ENCODE results near the gene C9orf78. TPM values are rescaled to one million over a fixed set of nuclear protein-coding genes. Genes with fewer than 3 reads are reported as not detected.

Gene C9orf78
- polyA plus RNA-seq, 1 donor (not counting 4 experiments of a cell fraction or from before 2014, with no cell fraction given): 66.5 TPM

DNA sequence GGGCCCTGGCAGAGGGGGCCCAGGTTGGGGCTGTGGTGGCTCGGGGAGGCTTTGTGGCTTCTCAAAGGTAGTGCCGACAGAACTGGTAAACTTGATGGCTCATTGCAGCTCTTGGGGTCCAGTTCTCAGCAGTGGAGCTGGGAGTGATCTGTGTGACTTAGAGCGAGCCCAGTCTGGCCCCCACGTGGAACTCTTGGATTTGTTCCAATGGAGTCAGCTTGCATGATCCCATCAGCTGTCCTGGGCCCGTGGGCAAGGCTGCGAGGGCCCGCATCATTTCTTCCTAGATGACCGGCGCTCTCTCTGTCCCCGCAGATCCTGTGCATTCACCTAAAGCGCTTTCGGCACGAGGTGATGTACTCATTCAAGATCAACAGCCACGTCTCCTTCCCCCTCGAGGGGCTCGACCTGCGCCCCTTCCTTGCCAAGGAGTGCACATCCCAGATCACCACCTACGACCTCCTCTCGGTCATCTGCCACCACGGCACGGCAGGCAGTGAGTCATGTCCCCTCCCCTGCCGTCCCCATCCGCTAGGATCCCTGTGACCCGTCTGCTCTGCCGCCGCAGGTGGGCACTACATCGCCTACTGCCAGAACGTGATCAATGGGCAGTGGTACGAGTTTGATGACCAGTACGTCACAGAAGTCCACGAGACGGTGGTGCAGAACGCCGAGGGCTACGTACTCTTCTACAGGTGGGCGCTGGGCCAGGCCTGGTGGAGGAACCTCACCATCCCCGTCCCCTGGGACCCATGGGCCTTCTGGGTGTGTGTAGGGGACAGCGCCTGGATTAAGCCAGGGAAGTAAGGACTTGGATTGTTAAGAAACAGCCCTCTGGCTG lies 39.4 kb upstream of the C9orf78 start:
- Histone ChIP-seq H3K4me3 (ENCODE audit: control insufficient read depth in 2 of 3, extremely low read depth in 1 of 3, insufficient read depth in 2 of 3, low read depth in 1 of 3, low read length in 3 of 3) (no peak overlapping the region), H3K9ac (ENCODE audit: control insufficient read depth, extremely low read depth, insufficient read depth, low read length) (no peak overlapping the region), H3K9me1 (ENCODE audit: control insufficient read depth, extremely low read depth, insufficient read depth, low read length) (no peaks in the 10 kb centered on the region), H3K9me3 (ENCODE audit: control insufficient read depth, low read depth, low read length) (no peaks in the 10 kb centered on the region), H4K20me1 (ENCODE audit: control insufficient read depth, extremely low read depth, insufficient read depth, low read length) (no peaks in the 10 kb centered on the region), H3K4me2 (ENCODE audit: control insufficient read depth, extremely low read depth, insufficient read depth, low read depth, low read length) (no peak overlapping the region), H3K36me3 (ENCODE audit: control insufficient read depth in 2 of 2, extremely low read depth in 1 of 2, insufficient read depth in 2 of 2, low read length in 2 of 2) (peaks cover 0 to 22% of the 10 kb centered on the region in 2 experiments), H3K4me1 (ENCODE audit: control insufficient read depth, extremely low read depth, insufficient read depth, low read length) (no peaks in the 10 kb centered on the region), H3K79me2 (ENCODE audit: control insufficient read depth, insufficient read depth, low read length) (no peaks in the 10 kb centered on the region), H3K27me3 (ENCODE audit: control insufficient read depth, extremely low read depth, insufficient read depth, low read length) (no peaks in the 10 kb centered on the region), H3K27ac (ENCODE audit: control insufficient read depth, insufficient read depth, low read length) (no peak overlapping the region), H2AFZ (ENCODE audit: control insufficient read depth, low read length) (no peak overlapping the region)
- DNase-seq (ENCODE audit: low read depth, low spot score): no peak
- no peak for FAIRE-seq
- dilution Hi-C loops (cut with MboI; ENCODE audit: extremely low pct_ligation_motif_present, low sequenced_read_pairs): no loop called here
- no peak for TF ChIP-seq EZH2 (IDR thresholded peaks at IDR 0.05; ENCODE audit: low read length)
- TF ChIP-seq, protein P1, sequence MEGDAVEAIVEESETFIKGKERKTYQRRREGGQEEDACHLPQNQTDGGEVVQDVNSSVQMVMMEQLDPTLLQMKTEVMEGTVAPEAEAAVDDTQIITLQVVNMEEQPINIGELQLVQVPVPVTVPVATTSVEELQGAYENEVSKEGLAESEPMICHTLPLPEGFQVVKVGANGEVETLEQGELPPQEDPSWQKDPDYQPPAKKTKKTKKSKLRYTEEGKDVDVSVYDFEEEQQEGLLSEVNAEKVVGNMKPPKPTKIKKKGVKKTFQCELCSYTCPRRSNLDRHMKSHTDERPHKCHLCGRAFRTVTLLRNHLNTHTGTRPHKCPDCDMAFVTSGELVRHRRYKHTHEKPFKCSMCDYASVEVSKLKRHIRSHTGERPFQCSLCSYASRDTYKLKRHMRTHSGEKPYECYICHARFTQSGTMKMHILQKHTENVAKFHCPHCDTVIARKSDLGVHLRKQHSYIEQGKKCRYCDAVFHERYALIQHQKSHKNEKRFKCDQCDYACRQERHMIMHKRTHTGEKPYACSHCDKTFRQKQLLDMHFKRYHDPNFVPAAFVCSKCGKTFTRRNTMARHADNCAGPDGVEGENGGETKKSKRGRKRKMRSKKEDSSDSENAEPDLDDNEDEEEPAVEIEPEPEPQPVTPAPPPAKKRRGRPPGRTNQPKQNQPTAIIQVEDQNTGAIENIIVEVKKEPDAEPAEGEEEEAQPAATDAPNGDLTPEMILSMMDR (optimal IDR thresholded peaks at IDR 0.05 in 1 of 3, IDR thresholded peaks at IDR 0.05 in 1 of 3, conservative IDR thresholded peaks at IDR 0.05 in 1 of 3; ENCODE audit: extremely low read depth in 1 of 3, insufficient read depth in 2 of 3, low read length in 3 of 3): no peak

DNA sequence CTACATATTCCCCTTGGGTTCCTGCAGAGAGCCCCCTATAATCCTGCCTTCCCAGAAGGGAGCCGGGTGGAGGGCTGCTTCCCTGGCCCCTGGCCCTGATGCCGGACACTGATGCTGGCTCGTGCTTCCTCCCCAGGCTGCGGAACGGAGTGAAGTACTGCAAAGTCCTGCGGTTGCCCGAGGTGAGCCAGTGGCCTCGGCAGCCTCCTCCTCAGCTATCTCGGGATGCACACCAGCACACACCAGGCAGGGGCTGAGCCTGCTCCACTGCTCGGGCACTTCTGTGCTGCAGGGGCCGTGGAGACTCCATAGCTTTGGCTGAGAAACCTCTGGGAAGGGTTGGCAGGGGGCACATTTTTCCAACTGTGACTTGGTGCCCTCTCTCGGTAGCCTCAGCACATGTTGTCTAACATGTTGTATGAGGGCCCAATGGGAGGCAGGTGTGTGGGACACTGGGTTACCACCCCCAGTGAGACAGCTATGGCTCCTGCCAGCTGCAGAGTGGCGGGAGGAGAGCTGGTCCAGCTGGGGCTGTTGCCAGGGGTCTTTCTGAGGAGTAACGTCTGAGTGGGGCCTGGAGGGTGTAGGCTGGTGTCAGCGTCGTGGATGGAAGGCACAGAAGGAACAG lies 38.6 kb upstream of the C9orf78 start:
- no peak overlapping the region for H3K9ac ChIP-seq (ENCODE audit: control insufficient read depth, extremely low read depth, insufficient read depth, low read length)
- no peak overlapping the region for H3K27ac ChIP-seq (ENCODE audit: control insufficient read depth, insufficient read depth, low read length)
- no peak overlapping the region for H3K4me2 ChIP-seq (ENCODE audit: control insufficient read depth, extremely low read depth, insufficient read depth, low read depth, low read length)
- dilution Hi-C loops (cut with MboI; ENCODE audit: extremely low pct_ligation_motif_present, low sequenced_read_pairs): no loop called here
- no peaks in the 10 kb centered on the region for H3K27me3 ChIP-seq (ENCODE audit: control insufficient read depth, extremely low read depth, insufficient read depth, low read length)
- no peak overlapping the region for H3K4me3 ChIP-seq (ENCODE audit: control insufficient read depth in 2 of 3, extremely low read depth in 1 of 3, insufficient read depth in 2 of 3, low read depth in 1 of 3, low read length in 3 of 3)
- H4K20me1 ChIP-seq (ENCODE audit: control insufficient read depth, extremely low read depth, insufficient read depth, low read length): no peaks in the 10 kb centered on the region
- no peak for TF ChIP-seq EZH2 (IDR thresholded peaks at IDR 0.05; ENCODE audit: low read length)
- TF ChIP-seq, protein P1 (optimal IDR thresholded peaks at IDR 0.05 in 1 of 3, IDR thresholded peaks at IDR 0.05 in 1 of 3, conservative IDR thresholded peaks at IDR 0.05 in 1 of 3; ENCODE audit: extremely low read depth in 1 of 3, insufficient read depth in 2 of 3, low read length in 3 of 3): no peak
- FAIRE-seq (no peak), DNase-seq (ENCODE audit: low read depth, low spot score) (no peak)
- no peaks in the 10 kb centered on the region for H3K9me1 ChIP-seq (ENCODE audit: control insufficient read depth, extremely low read depth, insufficient read depth, low read length)
- H3K36me3 ChIP-seq (ENCODE audit: control insufficient read depth in 2 of 2, extremely low read depth in 1 of 2, insufficient read depth in 2 of 2, low read length in 2 of 2): peaks cover 0 to 19% of the 10 kb centered on the region in 2 experiments
- H3K79me2 ChIP-seq (ENCODE audit: control insufficient read depth, insufficient read depth, low read length): no peaks in the 10 kb centered on the region
- no peak overlapping the region for H2AFZ ChIP-seq (ENCODE audit: control insufficient read depth, low read length)
- H3K9me3 ChIP-seq (ENCODE audit: control insufficient read depth, low read depth, low read length): no peaks in the 10 kb centered on the region
- H3K4me1 ChIP-seq (ENCODE audit: control insufficient read depth, extremely low read depth, insufficient read depth, low read length): no peaks in the 10 kb centered on the region
